HG03378 (cell line): ENCODE data around the gene RAB43.
A peak's percentile ranks its signal among the peaks of the same experiment; 100 is the strongest.
"Not testable (repeated sequence)": the region's sequence is repeated elsewhere in the genome, so short reads cannot be mapped to it uniquely, and the experiment has no call there.

Source experiments
- ATAC-seq: cut with Tn5 transposase; IDR thresholded peaks from one replicate; pipeline ENCODE4 v1.9.1; 2021; ENCODE audit warnings: mild to moderate bottlenecking, moderate library complexity; ENCODE audit not compliant: unreplicated experiment

The RAB43 gene

GRCh38 chr3:129122412-129123011 lies 908 bp upstream of the RAB43 start:
- ATAC-seq: no peak

GRCh38 chr3:129121016-129121791 lies 400 bp downstream of the RAB43 start:
- no peak for ATAC-seq

GRCh38 chr3:129120254-129121004 lies 1.2 kb downstream of the RAB43 start:
- ATAC-seq: peak; percentile 77

GRCh38 chr3:129119365-129120100 lies 2.1 kb downstream of the RAB43 start:
- ATAC-seq: no peak

DNA sequence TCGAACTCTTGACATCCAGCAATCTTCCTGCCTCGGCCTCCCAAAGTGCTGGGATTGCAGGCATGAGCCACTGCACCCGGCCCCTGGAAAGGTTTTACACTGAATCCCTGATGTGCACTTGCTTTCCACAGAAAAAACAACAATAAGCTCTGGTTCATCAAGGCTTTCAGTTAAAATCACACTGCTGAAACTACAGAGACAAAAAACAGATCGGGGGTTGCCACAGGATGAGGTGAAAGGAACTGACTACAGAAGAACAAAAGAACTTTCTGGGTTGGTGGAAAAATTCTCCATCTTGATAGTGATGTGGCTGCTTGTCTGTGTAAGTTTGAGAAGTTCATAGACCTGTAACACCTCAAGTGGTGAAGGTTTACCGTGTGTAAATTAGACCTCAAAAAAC lies 2.9 kb downstream of the RAB43 start:
- no peak for ATAC-seq

GRCh38 chr3:129117134-129117533 lies 4.5 kb downstream of the RAB43 start:
- no peak for ATAC-seq

DNA sequence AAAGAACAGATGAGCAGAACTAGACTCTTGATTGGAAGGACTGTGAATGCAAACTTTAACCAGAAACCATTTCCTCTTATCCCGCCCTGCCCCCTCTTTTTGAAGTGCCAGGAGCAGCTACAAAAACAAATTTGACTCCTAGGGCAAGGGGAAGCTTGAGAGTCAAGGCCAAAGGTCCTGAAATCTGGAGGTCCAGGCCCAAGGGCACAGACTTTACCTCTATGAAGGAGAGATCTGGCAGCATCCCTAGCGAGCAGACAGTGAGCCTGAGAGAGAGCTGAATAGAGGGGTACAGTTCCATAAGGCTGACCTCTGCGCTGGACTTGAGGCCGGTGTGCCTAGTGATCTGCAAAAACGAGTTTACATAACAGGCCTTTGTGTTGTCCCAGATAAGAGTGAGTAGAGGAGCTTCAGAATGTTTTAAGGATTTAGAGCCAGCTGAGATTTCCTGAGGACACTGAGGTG lies 5.1 kb downstream of the RAB43 start:
- no peak for ATAC-seq

GRCh38 chr3:129114455-129114854 lies 7.1 kb downstream of the RAB43 start:
- ATAC-seq: no peak

- ATAC-seq: no peak
Observed at GRCh38 chr3:129112308-129113052, 9.1 kb downstream of the RAB43 start.

DNA sequence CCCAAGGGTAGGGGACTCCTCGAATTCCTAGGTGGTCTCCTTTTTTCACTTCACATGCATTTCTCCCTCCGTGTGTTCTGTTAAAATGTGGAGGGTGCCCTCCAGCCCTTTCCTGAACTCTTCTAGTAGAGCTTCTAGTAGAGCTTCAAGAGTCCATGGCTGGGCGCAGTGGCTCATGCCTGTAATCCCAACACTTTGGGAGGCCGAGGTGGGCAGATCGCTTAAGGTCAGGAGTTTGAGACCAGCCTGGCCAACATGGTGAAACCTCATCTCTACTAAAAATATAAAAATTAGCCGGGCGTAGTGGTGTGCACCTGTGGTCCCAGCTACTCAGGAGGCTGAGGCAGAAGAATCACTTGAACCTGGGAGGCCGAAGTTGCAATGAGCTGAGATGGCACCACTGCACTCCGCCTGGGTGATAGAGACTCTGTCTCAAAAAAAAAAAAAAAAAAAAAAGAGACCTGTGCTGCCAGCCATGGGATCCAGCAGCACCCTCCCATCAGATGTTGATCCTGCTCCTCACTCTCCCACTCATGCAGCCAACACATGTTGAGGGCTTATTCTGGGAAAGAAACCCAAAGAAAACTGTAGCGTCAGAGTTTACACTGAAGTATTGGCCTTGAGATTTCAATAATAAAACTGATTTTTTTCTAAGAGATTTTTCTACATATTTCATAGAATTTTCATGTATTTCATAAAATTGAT lies 10.4 kb downstream of the RAB43 start:
- not testable (repeated sequence) for ATAC-seq

- ATAC-seq: no peak
Observed at GRCh38 chr3:129107793-129108192, 13.8 kb downstream of the RAB43 start.

DNA sequence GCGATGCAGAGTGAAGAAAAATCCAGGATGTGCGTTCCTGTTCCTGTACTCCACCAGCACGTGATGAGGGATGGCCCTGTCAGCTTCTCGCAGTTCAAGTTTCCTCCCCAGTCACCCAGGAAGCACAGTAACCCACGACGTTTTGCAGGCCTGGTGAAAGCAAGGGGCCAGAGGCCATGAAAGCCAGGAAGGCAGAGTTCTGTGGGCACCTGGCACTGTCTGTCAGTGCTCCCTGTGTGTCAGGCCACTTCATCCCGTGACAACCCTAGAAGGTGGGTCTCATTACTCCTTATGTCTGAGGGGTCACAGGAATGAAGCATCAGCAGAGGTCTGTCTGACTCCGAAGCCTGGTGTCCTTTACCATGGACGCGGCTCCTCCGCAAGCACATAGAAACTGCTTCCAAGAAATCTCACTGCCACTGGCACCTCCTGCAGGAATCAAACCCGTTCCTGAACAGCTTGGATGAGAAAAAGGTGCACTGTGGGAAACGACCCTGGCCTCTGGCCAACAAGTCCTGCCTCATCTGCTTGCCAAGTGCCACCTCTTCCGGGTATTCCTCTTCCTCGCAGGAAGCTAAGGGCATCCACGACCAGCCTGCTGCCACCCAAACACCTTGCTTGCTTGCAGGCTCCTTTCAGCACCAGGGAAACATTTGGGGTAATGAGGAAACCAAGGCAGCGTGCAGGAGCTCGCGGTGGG lies 14.6 kb downstream of the RAB43 start:
- no peak for ATAC-seq

DNA sequence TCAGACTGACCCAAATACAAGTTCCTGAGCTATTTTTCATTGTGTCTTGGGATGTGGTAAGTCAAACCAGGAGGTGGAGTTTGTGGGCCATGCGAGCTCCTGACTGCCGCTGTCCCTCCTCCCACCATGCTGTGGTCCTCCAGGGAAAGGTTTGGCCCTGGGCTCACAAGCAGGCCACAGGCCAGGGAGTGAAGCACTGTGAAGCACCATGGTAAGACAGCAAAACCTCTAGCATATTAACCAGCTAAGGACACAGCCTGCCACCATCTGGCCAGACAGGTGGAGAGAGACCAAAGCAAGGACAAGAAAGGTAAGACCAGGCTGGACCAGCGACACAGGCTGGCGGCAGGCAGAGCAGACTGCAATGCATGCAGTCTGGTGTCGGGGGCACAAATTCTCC lies 15.3 kb downstream of the RAB43 start:
- no peak for ATAC-seq

DNA sequence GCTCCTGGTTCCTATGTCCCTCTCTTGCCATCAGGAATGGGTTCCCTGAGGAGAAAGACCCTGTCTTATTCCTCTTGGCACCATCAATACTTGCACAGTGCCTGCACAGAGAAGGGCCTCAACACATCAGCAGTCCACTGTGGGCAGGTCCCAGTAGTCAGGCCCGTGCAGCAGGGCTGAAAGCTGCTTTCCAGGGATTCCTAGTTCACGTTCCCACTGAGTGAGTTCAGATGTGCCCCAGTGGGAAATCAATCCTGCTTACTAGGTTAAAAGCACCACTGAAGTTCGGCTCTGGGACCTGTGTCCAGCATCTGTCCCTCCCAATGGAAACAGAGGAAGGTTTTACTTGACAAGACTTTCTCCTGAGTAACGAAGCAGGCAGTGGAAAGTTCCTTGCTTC lies 15.7 kb downstream of the RAB43 start:
- no peak for ATAC-seq

- no peak for ATAC-seq
Observed at GRCh38 chr3:129104498-129105079, 17.0 kb downstream of the RAB43 start.

- no peak for ATAC-seq
Observed at GRCh38 chr3:129104051-129104450, 17.6 kb downstream of the RAB43 start.

DNA sequence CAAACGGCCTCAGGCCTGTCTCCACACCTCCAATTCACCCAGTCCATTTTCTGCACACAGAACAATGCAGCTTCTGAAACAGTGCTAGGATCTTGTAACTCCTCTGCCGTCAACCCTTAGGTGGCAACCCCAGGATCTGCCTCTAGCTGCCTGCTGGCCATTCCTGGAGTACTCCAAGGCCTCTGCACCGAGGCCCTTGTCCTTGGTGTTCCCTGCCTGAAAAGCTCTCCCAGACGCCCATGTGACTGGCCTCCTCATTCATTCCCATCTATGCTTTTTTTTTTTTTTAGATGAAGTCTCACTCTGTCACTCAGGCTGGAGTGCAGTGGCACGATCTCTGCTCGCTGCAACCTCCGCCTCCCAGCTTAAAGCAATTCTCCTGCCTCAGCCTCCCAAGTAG lies 18.3 kb downstream of the RAB43 start:
- no peak for ATAC-seq

DNA sequence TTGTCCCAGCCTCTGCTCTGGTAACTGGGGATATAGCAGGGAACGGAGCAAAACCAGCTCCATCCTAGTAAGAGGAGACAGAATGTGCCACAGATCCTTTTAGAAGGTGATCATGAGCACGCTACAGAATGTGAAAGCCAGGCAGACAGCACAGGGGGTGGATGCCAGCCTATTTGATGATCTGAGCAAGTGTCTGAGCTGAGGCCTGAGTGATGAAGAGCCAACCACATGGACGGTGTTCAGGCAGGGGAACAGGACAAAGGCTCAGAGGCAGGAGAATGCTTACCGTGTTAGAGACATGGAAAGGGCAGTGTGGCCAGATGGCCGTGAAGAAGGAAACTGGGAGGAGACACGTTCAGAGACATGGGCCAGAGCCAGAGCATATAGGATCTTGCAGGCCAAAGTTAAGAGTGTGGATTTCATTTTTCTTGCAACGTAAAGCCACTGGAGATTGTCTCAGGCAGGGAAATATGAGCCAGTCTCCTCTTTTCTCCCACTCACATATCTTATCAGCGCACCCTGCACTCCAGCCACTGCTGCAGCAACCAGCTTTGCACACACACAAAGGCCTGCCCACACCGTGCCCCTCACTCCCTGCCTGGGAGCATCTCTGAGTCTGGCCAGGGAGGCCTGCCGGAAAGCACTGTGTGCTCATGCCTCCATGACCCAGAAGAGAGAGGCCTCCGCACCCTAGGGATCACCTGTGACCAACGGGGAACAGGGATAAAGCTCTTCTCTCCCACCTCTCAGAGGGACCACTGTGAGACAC lies 20.1 kb downstream of the RAB43 start:
- ATAC-seq: no peak
